ENCODE data around the gene SELENOW. TPM values are rescaled to one million over a fixed set of nuclear protein-coding genes. Genes with fewer than 3 reads are reported as not detected.
"Not testable (repeated sequence)": the region's sequence is repeated elsewhere in the genome, so short reads cannot be mapped to it uniquely, and the experiment has no call there.

The SELENOW gene
- total RNA-seq, 1 donor from 2014 or later: 450 TPM

- H3K9ac ChIP-seq (ENCODE audit: low read depth in 1 of 3, low read length in 3 of 3): no peak overlapping the region
- no peak overlapping the region for H3K27ac ChIP-seq (ENCODE audit: low read depth, low read length)
- H3K4me1 ChIP-seq (ENCODE audit: control insufficient read depth in 3 of 3, insufficient read depth in 3 of 3, low read length in 3 of 3): no peaks in the 10 kb centered on the region
- H3K9me3 ChIP-seq (ENCODE audit: control insufficient read depth in 3 of 3, low read length in 3 of 3): no peaks in the 10 kb centered on the region
- H3K4me3 ChIP-seq (ENCODE audit: low read length in 3 of 3): no peak overlapping the region
- H3K27me3 ChIP-seq (ENCODE audit: control insufficient read depth in 3 of 3, insufficient read depth in 3 of 3, low read length in 3 of 3): peaks cover 0 to 9% (median 0%) of the 10 kb centered on the region in 3 donors
- no peaks in the 10 kb centered on the region for H3K36me3 ChIP-seq (ENCODE audit: control insufficient read depth in 3 of 3, insufficient read depth in 3 of 3, low read length in 3 of 3)
Observed at GRCh38 chr19:47797996-47798903, 19.7 kb downstream of the SELENOW start.

GRCh38 chr19:47798904-47799266, 20.4 kb downstream of the SELENOW start:
- H3K27me3 ChIP-seq (ENCODE audit: control insufficient read depth in 3 of 3, insufficient read depth in 3 of 3, low read length in 3 of 3): peaks cover 0 to 9% (median 0%) of the 10 kb centered on the region in 3 donors
- H3K36me3 ChIP-seq (ENCODE audit: control insufficient read depth in 3 of 3, insufficient read depth in 3 of 3, low read length in 3 of 3): no peaks in the 10 kb centered on the region
- no peak overlapping the region for H3K9ac ChIP-seq (ENCODE audit: low read depth in 1 of 3, low read length in 3 of 3)
- H3K4me1 ChIP-seq (ENCODE audit: control insufficient read depth in 3 of 3, insufficient read depth in 3 of 3, low read length in 3 of 3): no peaks in the 10 kb centered on the region
- no peak overlapping the region for H3K27ac ChIP-seq (ENCODE audit: low read depth, low read length)
- no peak overlapping the region for H3K4me3 ChIP-seq (ENCODE audit: low read length in 3 of 3)
- no peaks in the 10 kb centered on the region for H3K9me3 ChIP-seq (ENCODE audit: control insufficient read depth in 3 of 3, low read length in 3 of 3)

- Histone ChIP-seq H3K27ac (ENCODE audit: low read depth, low read length) (no peak overlapping the region), H3K4me3 (ENCODE audit: low read length in 3 of 3) (no peak overlapping the region), H3K9ac (ENCODE audit: low read depth in 1 of 3, low read length in 3 of 3) (no peak overlapping the region), H3K36me3 (ENCODE audit: control insufficient read depth in 3 of 3, insufficient read depth in 3 of 3, low read length in 3 of 3) (no peaks in the 10 kb centered on the region), H3K27me3 (ENCODE audit: control insufficient read depth in 3 of 3, insufficient read depth in 3 of 3, low read length in 3 of 3) (peaks cover 0 to 9% (median 0%) of the 10 kb centered on the region in 3 donors), H3K9me3 (ENCODE audit: control insufficient read depth in 3 of 3, low read length in 3 of 3) (no peaks in the 10 kb centered on the region), H3K4me1 (ENCODE audit: control insufficient read depth in 3 of 3, insufficient read depth in 3 of 3, low read length in 3 of 3) (no peaks in the 10 kb centered on the region)
Observed at GRCh38 chr19:47801270-47801669, 22.8 kb downstream of the SELENOW start.

DNA sequence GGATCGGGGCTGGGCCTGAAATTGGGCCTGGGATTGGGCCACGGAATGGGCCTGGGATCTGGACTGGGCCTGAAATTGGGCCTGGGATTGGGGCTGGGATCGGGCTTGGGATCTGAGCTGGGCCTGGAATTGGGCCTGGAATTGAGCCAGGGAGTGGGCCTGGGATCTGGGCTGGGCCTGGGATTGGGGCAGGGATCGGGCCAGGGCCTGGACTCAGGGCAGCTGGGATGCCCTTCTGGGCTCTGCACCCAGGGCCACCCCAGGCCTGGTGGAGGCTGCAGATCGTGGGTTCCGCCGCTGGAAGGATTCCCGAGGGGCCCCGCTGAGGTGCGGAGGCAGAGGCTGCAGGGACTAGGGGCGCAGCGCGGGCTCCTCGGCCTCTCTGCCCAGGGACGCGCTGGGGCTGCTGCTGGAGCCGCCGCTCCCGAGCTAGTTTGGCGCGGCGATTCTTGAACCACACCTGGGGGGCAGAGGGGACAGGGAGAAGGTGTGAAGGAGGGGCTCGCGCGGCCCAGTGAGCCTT, 24.1 kb downstream of the SELENOW start:
- Histone ChIP-seq H3K27ac (ENCODE audit: low read depth, low read length) (no peak overlapping the region), H3K9ac (ENCODE audit: low read depth in 1 of 3, low read length in 3 of 3) (no peak overlapping the region), H3K4me1 (ENCODE audit: control insufficient read depth in 3 of 3, insufficient read depth in 3 of 3, low read length in 3 of 3) (no peaks in the 10 kb centered on the region), H3K9me3 (ENCODE audit: control insufficient read depth in 3 of 3, low read length in 3 of 3) (no peaks in the 10 kb centered on the region), H3K36me3 (ENCODE audit: control insufficient read depth in 3 of 3, insufficient read depth in 3 of 3, low read length in 3 of 3) (no peaks in the 10 kb centered on the region), H3K4me3 (ENCODE audit: low read length in 3 of 3) (no peak overlapping the region), H3K27me3 (ENCODE audit: control insufficient read depth in 3 of 3, insufficient read depth in 3 of 3, low read length in 3 of 3) (peaks cover 0 to 9% (median 0%) of the 10 kb centered on the region in 3 donors)

DNA sequence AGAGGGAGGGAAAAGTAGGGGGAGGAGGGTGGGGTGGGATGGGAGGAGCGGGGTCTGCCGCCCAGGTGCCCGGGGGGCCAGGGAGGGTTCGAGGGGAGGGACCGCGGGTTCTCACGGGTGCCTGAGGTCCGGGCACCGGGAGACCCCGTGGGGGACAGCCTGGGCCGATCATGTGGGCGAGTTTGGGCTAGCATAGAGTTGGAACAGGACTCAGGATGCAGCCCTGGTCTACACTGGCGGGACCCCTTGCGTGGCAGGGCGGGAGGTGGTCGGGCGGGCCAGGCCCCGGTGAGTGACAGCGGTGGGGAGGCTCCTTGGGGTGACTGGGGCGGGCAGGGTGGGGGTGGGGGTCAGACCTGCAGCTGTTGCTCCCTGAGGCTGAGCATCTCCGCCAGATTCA, 24.6 kb downstream of the SELENOW start:
- not testable (repeated sequence) for H3K27me3 ChIP-seq (ENCODE audit: control insufficient read depth in 3 of 3, insufficient read depth in 3 of 3, low read length in 3 of 3); H3K9me3 ChIP-seq (ENCODE audit: control insufficient read depth in 3 of 3, low read length in 3 of 3); H3K4me3 ChIP-seq (ENCODE audit: low read length in 3 of 3); H3K4me1 ChIP-seq (ENCODE audit: control insufficient read depth in 3 of 3, insufficient read depth in 3 of 3, low read length in 3 of 3); H3K36me3 ChIP-seq (ENCODE audit: control insufficient read depth in 3 of 3, insufficient read depth in 3 of 3, low read length in 3 of 3); H3K27ac ChIP-seq (ENCODE audit: low read depth, low read length); H3K9ac ChIP-seq (ENCODE audit: low read depth in 1 of 3, low read length in 3 of 3)

DNA sequence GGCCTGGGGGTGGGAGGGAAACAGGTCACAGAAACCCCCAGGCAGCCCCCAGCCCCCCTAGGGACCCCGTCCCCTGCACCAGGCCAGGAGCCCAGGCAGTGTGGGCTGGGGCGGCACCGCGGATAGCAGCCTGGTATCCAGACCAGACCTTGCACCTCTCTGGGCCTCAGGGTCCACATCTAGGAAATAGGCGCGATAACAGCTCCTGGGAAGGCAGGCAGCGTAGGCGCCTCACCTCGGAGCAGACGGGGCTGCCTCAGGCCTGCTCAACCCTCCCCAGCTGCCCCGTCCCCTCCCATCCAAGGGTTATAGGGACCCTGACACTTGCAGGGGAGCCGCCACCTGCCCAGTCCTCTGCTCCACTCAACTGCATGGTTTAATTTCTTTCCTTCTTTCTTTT, 25.2 kb downstream of the SELENOW start:
- H3K9ac ChIP-seq (ENCODE audit: low read depth in 1 of 3, low read length in 3 of 3); H3K4me3 ChIP-seq (ENCODE audit: low read length in 3 of 3): not testable (repeated sequence)

GRCh38 chr19:47804451-47804850, 25.9 kb downstream of the SELENOW start, which contains the start of gene TPRX1:
TPRX1 (minus strand) TSS chr19:47804551; CDS start chr19:47804539, 12 bp downstream.
- not testable (repeated sequence) for H3K9ac ChIP-seq (ENCODE audit: low read depth in 1 of 3, low read length in 3 of 3); H3K27me3 ChIP-seq (ENCODE audit: control insufficient read depth in 3 of 3, insufficient read depth in 3 of 3, low read length in 3 of 3); H3K9me3 ChIP-seq (ENCODE audit: control insufficient read depth in 3 of 3, low read length in 3 of 3); H3K4me1 ChIP-seq (ENCODE audit: control insufficient read depth in 3 of 3, insufficient read depth in 3 of 3, low read length in 3 of 3); H3K4me3 ChIP-seq (ENCODE audit: low read length in 3 of 3); H3K36me3 ChIP-seq (ENCODE audit: control insufficient read depth in 3 of 3, insufficient read depth in 3 of 3, low read length in 3 of 3); H3K27ac ChIP-seq (ENCODE audit: low read depth, low read length)

More for the DNA sequence above, 25.2 kb downstream of the SELENOW start:
- H3K36me3 ChIP-seq (ENCODE audit: control insufficient read depth in 3 of 3, insufficient read depth in 3 of 3, low read length in 3 of 3); H3K27me3 ChIP-seq (ENCODE audit: control insufficient read depth in 3 of 3, insufficient read depth in 3 of 3, low read length in 3 of 3); H3K9me3 ChIP-seq (ENCODE audit: control insufficient read depth in 3 of 3, low read length in 3 of 3); H3K4me1 ChIP-seq (ENCODE audit: control insufficient read depth in 3 of 3, insufficient read depth in 3 of 3, low read length in 3 of 3); H3K27ac ChIP-seq (ENCODE audit: low read depth, low read length): not testable (repeated sequence)

DNA sequence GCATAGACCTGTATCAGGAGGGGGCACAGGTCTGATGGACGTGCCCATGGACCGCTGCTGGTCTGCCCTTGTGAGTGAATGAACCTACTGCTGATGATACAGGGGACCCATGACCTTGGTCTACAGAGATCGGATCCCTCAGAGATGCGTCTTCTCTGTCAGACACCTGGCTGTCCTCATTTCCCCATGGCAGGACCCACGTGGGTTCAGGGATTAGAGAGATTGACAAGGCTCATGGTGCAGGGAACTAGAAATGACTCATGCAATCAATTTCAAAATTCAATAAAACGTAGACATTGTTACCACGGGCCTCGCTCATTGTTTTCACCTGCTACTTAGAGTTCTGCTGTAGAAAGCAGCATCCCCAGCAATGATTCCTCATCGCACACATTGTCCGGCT, 26.8 kb downstream of the SELENOW start:
- H3K9ac ChIP-seq (ENCODE audit: low read depth in 1 of 3, low read length in 3 of 3): no peak overlapping the region

GRCh38 chr19:47806435-47806834, 27.9 kb downstream of the SELENOW start:
- Histone ChIP-seq H3K27me3 (ENCODE audit: control insufficient read depth in 3 of 3, insufficient read depth in 3 of 3, low read length in 3 of 3) (no peaks in the 10 kb centered on the region), H3K36me3 (ENCODE audit: control insufficient read depth in 3 of 3, insufficient read depth in 3 of 3, low read length in 3 of 3) (no peaks in the 10 kb centered on the region), H3K4me3 (ENCODE audit: low read length in 3 of 3) (no peak overlapping the region), H3K9me3 (ENCODE audit: control insufficient read depth in 3 of 3, low read length in 3 of 3) (no peaks in the 10 kb centered on the region), H3K4me1 (ENCODE audit: control insufficient read depth in 3 of 3, insufficient read depth in 3 of 3, low read length in 3 of 3) (no peaks in the 10 kb centered on the region), H3K9ac (ENCODE audit: low read depth in 1 of 3, low read length in 3 of 3) (no peak overlapping the region), H3K27ac (ENCODE audit: low read depth, low read length) (no peak overlapping the region)

More for the DNA sequence above, 26.8 kb downstream of the SELENOW start:
- H3K36me3 ChIP-seq (ENCODE audit: control insufficient read depth in 3 of 3, insufficient read depth in 3 of 3, low read length in 3 of 3): no peaks in the 10 kb centered on the region
- H3K27me3 ChIP-seq (ENCODE audit: control insufficient read depth in 3 of 3, insufficient read depth in 3 of 3, low read length in 3 of 3): no peaks in the 10 kb centered on the region
- no peak overlapping the region for H3K4me3 ChIP-seq (ENCODE audit: low read length in 3 of 3)
- no peaks in the 10 kb centered on the region for H3K9me3 ChIP-seq (ENCODE audit: control insufficient read depth in 3 of 3, low read length in 3 of 3)
- H3K4me1 ChIP-seq (ENCODE audit: control insufficient read depth in 3 of 3, insufficient read depth in 3 of 3, low read length in 3 of 3): no peaks in the 10 kb centered on the region
- no peak overlapping the region for H3K27ac ChIP-seq (ENCODE audit: low read depth, low read length)

DNA sequence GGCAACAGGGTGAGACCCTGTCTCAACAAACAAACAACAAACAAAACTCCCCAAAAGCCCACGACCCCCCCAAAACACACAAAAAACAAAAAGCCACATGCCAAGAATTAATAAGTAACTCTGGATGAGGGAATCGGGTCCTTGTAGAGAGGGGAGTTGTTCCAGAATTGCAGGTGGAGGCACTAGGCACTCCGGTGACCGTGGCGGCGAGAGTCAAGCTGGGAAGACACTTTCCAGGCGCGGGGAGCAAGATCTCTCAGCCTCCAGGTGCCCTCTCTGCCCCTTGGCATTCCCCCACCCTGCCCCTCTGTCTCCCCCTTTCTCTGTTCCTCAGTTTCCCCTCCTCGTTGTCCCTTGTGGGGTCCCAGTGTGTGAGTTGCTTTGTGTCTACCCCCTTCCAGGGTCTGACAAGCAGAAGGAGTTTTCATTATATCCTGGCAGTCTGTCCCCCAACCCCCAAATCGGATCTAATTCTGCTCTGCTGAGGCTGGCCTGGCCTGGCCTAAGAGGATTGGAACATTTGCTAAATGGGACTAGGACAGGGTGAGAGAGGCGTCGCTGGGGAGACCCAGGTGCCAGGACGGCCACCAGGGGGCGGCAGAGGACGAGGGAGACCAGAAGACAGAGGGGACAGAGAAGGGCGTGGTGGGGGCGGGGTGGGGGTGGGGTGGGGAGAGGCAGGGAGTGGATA, 34.9 kb downstream of the SELENOW start:
- no peaks in the 10 kb centered on the region for H3K36me3 ChIP-seq (ENCODE audit: control insufficient read depth in 3 of 3, insufficient read depth in 3 of 3, low read length in 3 of 3)
- H3K4me1 ChIP-seq (ENCODE audit: control insufficient read depth in 3 of 3, insufficient read depth in 3 of 3, low read length in 3 of 3): no peaks in the 10 kb centered on the region
- no peak overlapping the region for H3K9ac ChIP-seq (ENCODE audit: low read depth in 1 of 3, low read length in 3 of 3)

More for the DNA sequence above, 34.9 kb downstream of the SELENOW start:
- H3K27me3 ChIP-seq (ENCODE audit: control insufficient read depth in 3 of 3, insufficient read depth in 3 of 3, low read length in 3 of 3): peaks cover 3 to 9% (median 9%) of the 10 kb centered on the region in 3 donors
- no peaks in the 10 kb centered on the region for H3K9me3 ChIP-seq (ENCODE audit: control insufficient read depth in 3 of 3, low read length in 3 of 3)
- H3K4me3 ChIP-seq (ENCODE audit: low read length in 3 of 3): no peak overlapping the region
- no peak overlapping the region for H3K27ac ChIP-seq (ENCODE audit: low read depth, low read length)

Data from skeletal muscle tissue (tissue), 4 donors.